A673 (cell line): ENCODE data around the gene RNF31. TPM values are rescaled to one million over a fixed set of nuclear protein-coding genes. Genes with fewer than 3 reads are reported as not detected.

Experiments used
- BruUV-seq: library from RNA; stranded (reverse); fragments of 400-500 nt; replicated peaks from 2 replicates; lab custom pipeline; 2021; lab: Mats Ljungman, UMichigan
- CTCF ChIA-PET: fragments of 300-600 bp; sonication (Branson Sonifier 250); formaldehyde crosslinking; loops from one replicate; lab custom pipeline; 2022; ENCODE audit warnings: antibody characterized with exemption; lab: Charles Lee
- POLR2A ChIA-PET: fragments of 300-600 bp; sonication (Branson Sonifier 250); formaldehyde crosslinking; loops from one replicate; lab custom pipeline; 2022; ENCODE audit warnings: antibody characterized with exemption; ENCODE audit not compliant: low non-redundant PET; lab: Charles Lee
- DNase-seq: peaks from one replicate; pipeline ENCODE4 v3.0.0-alpha.2; 2015; ENCODE audit warnings: low spot score
- H3K27ac ChIP-seq: fragments of 200-600 bp; sonication (generic); 2 replicates; pipeline ENCODE4 v1.5.1; 2016; ENCODE audit warnings: mixed run types, low read depth, mild to moderate bottlenecking, mixed read lengths, antibody characterized with exemption, low read length; ENCODE audit not compliant: poor library complexity, severe bottlenecking
- H3K27me3 ChIP-seq: fragments of 200-600 bp; sonication (generic); replicated peaks from 2 replicates; pipeline ENCODE4 v1.6.1; 2017; ENCODE audit warnings: mixed run types, low read depth, mild to moderate bottlenecking, mixed read lengths, antibody characterized with exemption, low read length; ENCODE audit not compliant: insufficient read depth, poor library complexity
- H3K36me3 ChIP-seq: fragments of 200-600 bp; sonication (generic); 2 replicates; pipeline ENCODE4 v1.6.1; 2016; ENCODE audit warnings: mixed run types, mild to moderate bottlenecking, mixed read lengths, antibody characterized with exemption, low read length; ENCODE audit not compliant: insufficient read depth, poor library complexity, severe bottlenecking
- H3K4me1 ChIP-seq: fragments of 200-600 bp; sonication (generic); 2 replicates; pipeline ENCODE4 v1.6.1; 2017; ENCODE audit warnings: mixed run types, mild to moderate bottlenecking, mixed read lengths, antibody characterized with exemption, low read length; ENCODE audit not compliant: insufficient read depth, poor library complexity, severe bottlenecking
- H3K4me3 ChIP-seq: fragments of 200-600 bp; sonication (generic); 2 replicates; pipeline ENCODE4 v1.5.1; 2016; ENCODE audit warnings: low read depth, mixed run types, mild to moderate bottlenecking, mixed read lengths, low read length; ENCODE audit not compliant: poor library complexity, severe bottlenecking
- H3K9me3 ChIP-seq: fragments of 200-600 bp; sonication (generic); 2 replicates; pipeline ENCODE4 v1.6.1; 2016; ENCODE audit warnings: mixed run types, low read depth, mild to moderate bottlenecking, mixed read lengths, antibody characterized with exemption, low read length; ENCODE audit not compliant: poor library complexity, severe bottlenecking
- CTCF ChIP-seq: fragments of 300-800, 200-600 bp; sonication (generic); conservative IDR thresholded peaks from 2 replicates; pipeline ENCODE4 v1.5.1; 2017; ENCODE audit warnings: low read depth, mild to moderate bottlenecking, antibody characterized with exemption, low read length, moderate library complexity, mixed read lengths
- EZH2 ChIP-seq: fragments of 200-600 bp; sonication (generic); IDR thresholded peaks from 2 replicates; pipeline ENCODE4 v1.6.1; 2017; ENCODE audit warnings: borderline replicate concordance, low read depth, mild to moderate bottlenecking, mixed read lengths, antibody characterized with exemption, low read length; ENCODE audit not compliant: poor library complexity, severe bottlenecking
- intact Hi-C: fragments of 100-400 bp; cut with micrococcal nuclease; formaldehyde crosslinking; loops from one replicate; pipeline ENCODE4 v1.10.0; 2022; ENCODE audit not compliant: unreplicated experiment
- total RNA-seq: library from RNA; stranded (reverse); gene quantifications from 2 replicates; pipeline ENCODE4 v1.2.3, GENCODE V29; 2021

The RNF31 gene
- total RNA-seq, 1 experiment from 2014 or later: 62.1 TPM

- peaks cover 23% of the 10 kb centered on the region for H3K36me3 ChIP-seq
- POLR2A ChIA-PET: interaction anchor here (0.5 to 2.0 kb wide), 8 partner anchors 9 to 157 kb away, joined by 3 to 13 read pairs (median 3); partner anchors contain the start of genes EMC9, PCK2, PSME2 and RABGGTA
- TSS peak; percentile 64 for BruUV-seq
- H3K9me3 ChIP-seq: no peaks in the 10 kb centered on the region
- H3K27ac ChIP-seq: peak within 1 kb of the TSS; percentile 99
- CTCF ChIA-PET: interaction anchor here (1.2 to 1.8 kb wide), 2 partner anchors 46 to 56 kb away, joined by 3 to 6 read pairs; partner anchors contain the start of gene IRF9
- no peak for TF ChIP-seq CTCF
- no peak for TF ChIP-seq EZH2
- H3K27me3 ChIP-seq: no peaks in the 10 kb centered on the region
- peaks cover 14% of the 10 kb centered on the region for H3K4me1 ChIP-seq
- peak; percentile 100 for DNase-seq
- intact Hi-C loops: loop anchor here (2.0 kb wide), 1 partner anchor 26 kb away; the partner anchor contains the start of gene EMC9
- H3K4me3 ChIP-seq: peak within 1 kb of the TSS; percentile 82
Observed at GRCh38 chr14:24114532-24115421, 32.5 kb upstream of the RNF31 start, which contains the start of the genes DCAF11 and NRL. Gene DCAF11 (plus strand): TSS chr14:24114777. CDS start chr14:24115595, 818 bp downstream. Gene NRL (minus strand): TSS chr14:24114949. CDS start chr14:24082848, 32,101 bp downstream.

GRCh38 chr14:24115422-24116127, 31.7 kb upstream of the RNF31 start:
- no TSS peak for BruUV-seq
- ChIA-PET POLR2A (interaction anchor here (0.6 to 2.0 kb wide), 4 partner anchors 15 to 31 kb away, joined by 3 to 13 read pairs (median 3); partner anchors contain the start of genes EMC9, PCK2 and PSME2), CTCF (interaction anchor here (1.2 kb wide), 1 partner anchor 57 kb away, joined by 3 read pairs; no protein-coding TSS in a partner anchor)
- intact Hi-C loops: loop anchor here (2.0 kb wide), 1 partner anchor 25 kb away; the partner anchor contains the start of gene EMC9
- Histone ChIP-seq H3K4me1 (peaks cover 14% of the 10 kb centered on the region), H3K4me3 (peak overlapping the region; percentile 82), H3K27me3 (no peaks in the 10 kb centered on the region), H3K27ac (peak overlapping the region; percentile 99), H3K36me3 (peaks cover 26% of the 10 kb centered on the region), H3K9me3 (no peaks in the 10 kb centered on the region)
- TF ChIP-seq CTCF: no peak
- no peak for TF ChIP-seq EZH2
- no peak for DNase-seq

GRCh38 chr14:24116128-24116814, 31.0 kb upstream of the RNF31 start:
- ChIA-PET CTCF (no interaction called here), POLR2A (no interaction called here)
- Histone ChIP-seq H3K9me3 (no peaks in the 10 kb centered on the region), H3K4me3 (peak overlapping the region; percentile 82), H3K27ac (no peak overlapping the region), H3K36me3 (peaks cover 31% of the 10 kb centered on the region), H3K27me3 (no peaks in the 10 kb centered on the region), H3K4me1 (peaks cover 14% of the 10 kb centered on the region)
- no peak for TF ChIP-seq EZH2
- BruUV-seq: no TSS peak
- intact Hi-C loops: no loop called here
- no peak for DNase-seq
